Brain microvascular endothelial cell (primary cell): Measurements from ENCODE around the gene NHLRC4.

Source experiments
- DNase-seq: peaks from one replicate; pipeline ENCODE4 v3.0.0-alpha.2; 2020
- H3K27ac ChIP-seq: fragments of 250-450 bp; sonication (Bioruptor Pico); 2 replicates; pipeline ENCODE4 v1.5.1; 2020; ENCODE audit warnings: mild to moderate bottlenecking, moderate library complexity
- H3K27me3 ChIP-seq: fragments of 250-450 bp; sonication (Bioruptor Pico); replicated peaks from 2 replicates; pipeline ENCODE4 v1.5.1; 2020; ENCODE audit warnings: mild to moderate bottlenecking
- H3K36me3 ChIP-seq: fragments of 250-450 bp; sonication (Bioruptor Pico); replicated peaks from 2 replicates; pipeline ENCODE4 v1.5.1; 2020; ENCODE audit warnings: mild to moderate bottlenecking
- H3K4me3 ChIP-seq: 2 replicates; pipeline ENCODE4 v1.5.1; 2011; ENCODE audit warnings: low read depth, mild to moderate bottlenecking, control low read depth, low read length, moderate library complexity
- in situ Hi-C: cut with HindIII; loops from 2 replicates; pipeline ENCODE4 v1.10.0; 2017; ENCODE audit warnings: low sequenced_read_pairs, low pct_ligation_motif_present
- TF ChIP-seq, protein P1 (sequence below): IDR thresholded peaks from 2 replicates; pipeline ENCODE4 v1.5.1; 2011; ENCODE audit warnings: low read depth, mild to moderate bottlenecking, moderate library complexity, low read length, control low read depth, inconsistent platforms; ENCODE audit errors: missing control alignments

The NHLRC4 gene

DNA sequence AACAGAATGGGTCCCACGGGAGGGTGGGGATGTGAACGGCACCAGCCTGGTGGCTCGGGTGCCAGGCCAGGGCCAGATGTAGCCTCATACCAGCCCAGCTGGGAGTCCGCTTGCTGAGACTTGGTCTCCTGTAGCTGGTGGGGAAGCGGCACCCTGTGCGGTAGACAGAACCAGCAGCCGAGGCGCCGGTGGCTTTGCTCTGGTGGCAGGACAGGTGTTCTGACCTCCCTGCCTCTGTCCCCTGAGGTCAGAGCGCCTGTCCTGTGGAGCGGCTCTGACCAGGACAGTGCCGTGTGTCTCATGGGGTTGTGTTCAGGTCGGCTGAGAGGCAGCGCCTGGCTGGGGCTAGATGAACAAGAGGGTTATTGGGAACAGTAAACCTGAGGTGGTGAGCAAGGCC is 43.2 kb downstream of the NHLRC4 start:
- Histone ChIP-seq H3K4me3 (no peak overlapping the region), H3K27ac (no peak overlapping the region), H3K27me3 (no peaks in the 10 kb centered on the region), H3K36me3 (no peaks in the 10 kb centered on the region)
- in situ Hi-C loops: no loop called here
- TF ChIP-seq, protein P1, sequence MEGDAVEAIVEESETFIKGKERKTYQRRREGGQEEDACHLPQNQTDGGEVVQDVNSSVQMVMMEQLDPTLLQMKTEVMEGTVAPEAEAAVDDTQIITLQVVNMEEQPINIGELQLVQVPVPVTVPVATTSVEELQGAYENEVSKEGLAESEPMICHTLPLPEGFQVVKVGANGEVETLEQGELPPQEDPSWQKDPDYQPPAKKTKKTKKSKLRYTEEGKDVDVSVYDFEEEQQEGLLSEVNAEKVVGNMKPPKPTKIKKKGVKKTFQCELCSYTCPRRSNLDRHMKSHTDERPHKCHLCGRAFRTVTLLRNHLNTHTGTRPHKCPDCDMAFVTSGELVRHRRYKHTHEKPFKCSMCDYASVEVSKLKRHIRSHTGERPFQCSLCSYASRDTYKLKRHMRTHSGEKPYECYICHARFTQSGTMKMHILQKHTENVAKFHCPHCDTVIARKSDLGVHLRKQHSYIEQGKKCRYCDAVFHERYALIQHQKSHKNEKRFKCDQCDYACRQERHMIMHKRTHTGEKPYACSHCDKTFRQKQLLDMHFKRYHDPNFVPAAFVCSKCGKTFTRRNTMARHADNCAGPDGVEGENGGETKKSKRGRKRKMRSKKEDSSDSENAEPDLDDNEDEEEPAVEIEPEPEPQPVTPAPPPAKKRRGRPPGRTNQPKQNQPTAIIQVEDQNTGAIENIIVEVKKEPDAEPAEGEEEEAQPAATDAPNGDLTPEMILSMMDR: no peak
- no peak for DNase-seq

DNA sequence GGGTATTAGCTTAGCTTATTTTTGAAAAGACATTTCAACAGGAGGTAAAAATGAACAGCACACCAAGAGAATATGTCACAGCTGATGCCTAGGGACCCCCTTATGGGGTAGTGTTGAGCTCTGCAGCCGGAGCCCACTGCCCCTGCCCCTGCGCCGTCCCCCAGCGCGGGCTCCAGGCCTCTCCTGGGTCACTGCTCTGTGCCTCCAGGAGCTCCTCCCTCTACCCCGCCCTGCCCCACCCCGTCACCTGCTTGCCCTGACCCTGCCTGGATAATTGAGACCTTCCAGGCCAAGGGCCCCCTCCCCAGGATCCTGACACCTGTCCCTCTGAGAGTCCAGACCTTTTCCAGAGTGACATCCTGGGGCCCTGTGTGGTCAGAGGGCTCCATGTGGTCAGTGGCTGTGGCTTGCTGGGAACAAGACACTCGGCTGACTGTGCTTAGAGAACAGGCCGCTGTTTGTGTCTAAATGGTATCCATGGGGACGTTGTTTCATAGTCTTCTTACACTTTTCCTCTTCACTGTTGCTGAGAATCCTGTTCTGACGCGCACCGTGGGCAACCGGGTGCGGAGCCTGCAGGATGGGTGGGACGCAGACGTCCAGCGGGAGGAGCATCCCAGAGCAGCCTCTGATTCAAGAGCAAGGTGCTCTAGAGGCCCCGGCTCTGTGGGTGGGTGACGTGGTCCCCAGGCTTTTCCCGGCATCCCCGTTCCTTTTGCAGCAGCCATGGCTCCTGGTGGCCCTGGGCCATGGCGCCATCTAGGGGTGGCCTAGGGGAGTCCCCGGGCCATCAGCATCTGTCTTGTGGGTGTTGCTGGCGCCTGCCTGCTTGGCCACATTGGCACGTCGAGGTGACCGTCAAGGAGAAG is 43.9 kb downstream of the NHLRC4 start:
- Histone ChIP-seq H3K36me3 (no peaks in the 10 kb centered on the region), H3K4me3 (no peak overlapping the region), H3K27ac (no peak overlapping the region), H3K27me3 (no peaks in the 10 kb centered on the region)
- in situ Hi-C loops: no loop called here
- no peak for DNase-seq
- TF ChIP-seq, protein P1: peak; percentile 72

DNA sequence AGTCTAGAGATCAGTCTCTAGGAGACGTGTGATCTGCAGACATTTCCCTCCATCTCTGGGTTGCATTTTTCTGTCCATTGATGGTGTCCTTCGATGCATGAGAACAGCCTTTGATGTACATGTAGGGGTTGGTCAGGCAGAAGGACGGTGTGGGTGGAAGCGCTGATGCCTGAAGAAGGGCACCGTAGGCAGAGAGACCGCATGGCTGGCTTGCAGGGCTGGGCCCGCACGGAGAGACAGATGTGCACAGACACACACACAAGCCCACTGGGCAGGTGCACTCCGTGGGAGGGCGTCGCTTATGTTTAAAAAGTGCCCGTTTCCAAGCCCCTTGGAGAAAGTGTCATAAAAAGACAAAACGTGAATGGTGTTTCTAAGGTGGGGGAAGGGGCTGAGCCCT is 48.3 kb downstream of the NHLRC4 start:
- Histone ChIP-seq H3K27me3 (no peaks in the 10 kb centered on the region), H3K27ac (no peak overlapping the region), H3K36me3 (no peaks in the 10 kb centered on the region), H3K4me3 (no peak overlapping the region)
- in situ Hi-C loops: no loop called here
- no peak for DNase-seq
- TF ChIP-seq, protein P1: no peak

DNA sequence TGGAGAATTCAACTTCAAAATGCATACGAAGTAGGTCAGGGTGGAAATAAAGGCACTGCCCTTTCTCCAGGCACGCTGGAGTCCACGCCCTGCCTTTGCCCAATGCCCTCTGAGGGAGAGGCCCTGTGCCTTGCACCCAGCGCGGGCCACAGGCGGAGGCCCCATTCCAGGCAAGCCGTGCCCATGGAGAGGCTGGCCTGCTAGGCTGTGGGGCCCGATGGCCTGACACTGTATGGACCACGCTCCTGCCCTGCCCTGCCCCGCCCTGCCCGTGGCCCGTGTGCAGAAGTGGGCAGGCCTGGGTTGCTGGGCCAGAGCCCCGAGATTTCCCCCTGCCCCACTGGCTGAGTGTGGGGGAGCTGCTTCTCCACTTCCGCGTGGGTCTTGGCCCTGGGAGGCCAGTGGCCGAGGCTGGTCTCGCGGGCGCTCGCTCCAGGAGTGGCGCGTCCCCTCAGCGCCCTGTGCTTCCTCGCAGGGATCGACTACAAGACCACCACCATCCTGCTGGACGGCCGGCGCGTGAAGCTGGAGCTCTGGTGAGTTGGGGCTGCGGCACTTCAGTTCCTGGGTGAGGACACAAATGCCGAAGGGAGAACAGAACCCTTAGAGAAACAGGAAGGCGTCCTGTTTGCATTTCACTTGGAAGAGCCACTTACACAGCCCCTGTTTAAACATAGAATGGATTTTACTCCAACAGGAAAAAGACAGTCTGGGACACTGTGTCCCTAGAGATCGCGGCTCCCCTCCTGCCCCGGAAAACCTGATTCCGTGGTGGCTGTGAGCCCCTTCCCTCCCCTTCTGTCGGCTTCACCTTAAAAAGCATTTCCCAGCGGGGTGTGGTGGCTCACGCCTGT is 50.2 kb downstream of the NHLRC4 start:
- H3K4me3 ChIP-seq: no peak overlapping the region
- no peaks in the 10 kb centered on the region for H3K27me3 ChIP-seq
- H3K27ac ChIP-seq: no peak overlapping the region
- TF ChIP-seq, protein P1: no peak
- no peaks in the 10 kb centered on the region for H3K36me3 ChIP-seq
- no peak for DNase-seq
- in situ Hi-C loops: no loop called here

DNA sequence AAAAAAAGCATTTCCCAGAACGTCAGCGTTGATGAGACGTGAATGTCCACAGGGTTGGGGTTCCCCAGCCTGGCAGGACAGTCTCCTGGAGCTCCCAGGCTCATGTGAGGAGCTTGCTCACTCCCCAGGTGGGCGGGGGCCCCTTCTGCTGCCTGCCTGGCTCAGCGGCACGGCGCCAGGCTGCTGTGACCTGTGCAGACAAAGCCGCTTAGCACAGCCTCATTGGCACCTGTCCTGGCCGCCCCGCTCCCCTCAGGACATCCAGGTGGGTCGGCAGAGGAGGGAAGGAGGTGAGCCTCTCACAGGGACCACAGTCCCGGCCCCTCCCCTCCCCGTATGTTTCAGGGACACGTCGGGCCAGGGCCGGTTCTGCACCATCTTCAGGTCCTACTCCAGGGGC is 51.0 kb downstream of the NHLRC4 start:
- TF ChIP-seq, protein P1: no peak
- H3K36me3 ChIP-seq: no peaks in the 10 kb centered on the region
- H3K27me3 ChIP-seq: no peaks in the 10 kb centered on the region
- H3K27ac ChIP-seq: no peak overlapping the region
- in situ Hi-C loops: no loop called here
- no peak overlapping the region for H3K4me3 ChIP-seq
- no peak for DNase-seq
